GM10266 (cell line): ENCODE data around the gene ISY1.

Source experiments
- DNase-seq: peaks from one replicate; pipeline ENCODE4 v3.0.0; 2012; ENCODE audit errors: extremely low spot score
- TF ChIP-seq, protein P1 (sequence below): IDR thresholded peaks from 2 replicates; pipeline ENCODE4 v1.5.1; 2012; ENCODE audit warnings: mild to moderate bottlenecking, low read depth; ENCODE audit not compliant: control insufficient read depth, insufficient read depth; ENCODE audit errors: missing control alignments

The ISY1 gene

DNA sequence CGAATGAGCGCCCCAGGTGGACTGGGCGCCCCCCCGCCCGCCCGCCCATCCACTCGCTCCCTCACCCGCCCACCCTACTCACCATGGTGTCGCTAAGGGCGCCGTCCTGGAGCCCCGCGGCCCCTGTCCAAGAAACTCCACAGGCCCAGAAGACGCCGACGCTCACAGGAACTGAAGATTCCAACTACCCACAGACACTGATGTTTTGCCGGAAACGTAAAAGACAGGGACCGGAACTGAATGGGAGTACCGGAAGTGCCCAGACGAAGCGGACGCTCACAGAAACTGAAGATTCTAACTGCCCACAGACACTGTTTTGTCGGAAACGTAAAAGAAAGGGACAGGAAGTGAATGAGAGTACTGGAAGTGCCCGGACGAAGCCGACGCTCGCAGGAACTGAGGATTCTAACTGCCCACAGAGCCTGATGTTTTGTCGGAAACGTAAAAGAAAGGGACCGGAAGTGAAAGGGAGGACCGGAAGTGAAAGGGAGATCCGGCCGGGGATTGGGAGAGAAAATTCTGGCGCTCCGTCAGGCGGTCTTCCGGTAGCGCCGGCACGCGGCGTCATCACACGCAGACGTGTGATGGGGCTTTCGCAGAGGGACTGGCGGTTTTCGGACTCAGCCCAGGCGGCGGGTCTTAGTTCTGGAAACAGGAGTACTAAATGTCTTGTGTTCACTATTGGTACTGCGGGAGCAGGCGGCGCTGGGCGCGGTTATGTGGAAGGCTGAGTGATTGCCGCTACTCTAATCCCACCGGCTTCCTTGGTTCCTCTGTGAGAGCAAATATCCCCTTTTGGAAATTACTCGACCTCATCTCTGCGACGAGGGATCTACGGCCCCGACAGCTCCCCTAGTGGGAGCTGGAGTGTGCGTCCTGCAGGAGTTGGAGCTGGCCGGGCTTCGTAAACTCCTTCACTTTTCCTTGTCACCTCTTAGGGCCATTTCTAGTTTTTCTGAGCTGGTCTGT, at the start of gene ISY1:
TSS of gene ISY1 (minus strand) at position 173 of the 969 bp plus-strand sequence. CDS start at position 85, 88 bp downstream.
- peak; percentile 88 for DNase-seq
- TF ChIP-seq, protein P1, sequence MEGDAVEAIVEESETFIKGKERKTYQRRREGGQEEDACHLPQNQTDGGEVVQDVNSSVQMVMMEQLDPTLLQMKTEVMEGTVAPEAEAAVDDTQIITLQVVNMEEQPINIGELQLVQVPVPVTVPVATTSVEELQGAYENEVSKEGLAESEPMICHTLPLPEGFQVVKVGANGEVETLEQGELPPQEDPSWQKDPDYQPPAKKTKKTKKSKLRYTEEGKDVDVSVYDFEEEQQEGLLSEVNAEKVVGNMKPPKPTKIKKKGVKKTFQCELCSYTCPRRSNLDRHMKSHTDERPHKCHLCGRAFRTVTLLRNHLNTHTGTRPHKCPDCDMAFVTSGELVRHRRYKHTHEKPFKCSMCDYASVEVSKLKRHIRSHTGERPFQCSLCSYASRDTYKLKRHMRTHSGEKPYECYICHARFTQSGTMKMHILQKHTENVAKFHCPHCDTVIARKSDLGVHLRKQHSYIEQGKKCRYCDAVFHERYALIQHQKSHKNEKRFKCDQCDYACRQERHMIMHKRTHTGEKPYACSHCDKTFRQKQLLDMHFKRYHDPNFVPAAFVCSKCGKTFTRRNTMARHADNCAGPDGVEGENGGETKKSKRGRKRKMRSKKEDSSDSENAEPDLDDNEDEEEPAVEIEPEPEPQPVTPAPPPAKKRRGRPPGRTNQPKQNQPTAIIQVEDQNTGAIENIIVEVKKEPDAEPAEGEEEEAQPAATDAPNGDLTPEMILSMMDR, result peak; percentile 73

DNA sequence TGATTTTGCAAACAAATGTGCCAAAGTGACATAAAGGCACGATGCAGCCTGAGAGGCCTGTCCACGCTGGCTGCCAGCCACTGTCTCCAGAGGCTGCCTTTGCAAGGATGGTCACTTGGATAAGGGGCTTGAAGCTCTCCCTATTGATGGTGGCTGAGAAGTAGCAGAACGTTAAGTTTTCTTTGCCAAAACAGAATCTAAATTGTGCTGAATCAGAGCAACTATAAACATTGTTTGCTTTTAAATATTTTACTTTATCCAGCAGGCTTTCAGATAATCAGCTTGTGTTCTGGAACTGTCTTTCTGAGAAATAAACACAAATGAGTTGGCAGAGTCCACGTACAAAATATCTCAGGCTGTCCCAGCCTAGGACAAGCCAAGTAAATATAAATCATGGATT, 46.6 kb upstream of the ISY1 start:
- TF ChIP-seq, protein P1, result no peak
- no peak for DNase-seq

DNA sequence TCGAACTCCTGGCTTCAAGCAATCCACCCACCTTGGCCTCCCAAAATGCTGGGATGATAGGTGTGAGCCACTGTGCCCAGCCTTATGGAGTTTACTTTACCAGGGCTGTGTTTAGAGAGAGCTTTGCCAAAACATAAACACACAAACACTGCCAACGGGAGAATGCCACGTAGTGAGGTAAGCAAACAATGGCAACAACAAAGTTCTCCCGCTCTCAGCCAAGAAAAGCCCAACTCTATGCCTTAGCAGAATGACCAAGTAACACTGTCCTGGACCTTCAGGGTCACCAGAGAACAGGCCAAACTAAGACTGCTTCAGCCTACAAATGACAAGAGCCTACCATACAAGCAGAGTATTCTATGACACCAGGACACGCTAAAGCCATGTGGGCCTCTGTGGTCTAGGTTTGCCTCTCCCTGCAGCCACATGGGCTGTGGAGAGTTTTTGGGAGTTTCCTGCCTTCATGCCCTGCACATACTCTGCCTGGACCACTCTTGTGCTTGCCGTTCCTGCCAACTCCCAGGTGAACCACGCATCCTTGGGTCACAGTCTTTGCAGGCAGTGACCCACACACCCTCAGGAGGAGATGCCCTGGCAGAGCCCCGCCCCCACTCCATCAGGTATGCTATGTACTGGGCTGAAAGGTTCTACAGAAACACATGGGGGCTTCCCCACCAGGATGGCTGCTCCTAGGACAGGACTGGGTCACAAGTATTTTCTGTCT, 44.4 kb upstream of the ISY1 start:
- TF ChIP-seq, protein P1, result no peak
- no peak for DNase-seq

- DNase-seq, result no peak
- TF ChIP-seq, protein P1, result no peak
Observed at GRCh38 chr3:129204473-129204872, 43.6 kb upstream of the ISY1 start.

GRCh38 chr3:129199366-129199765, 38.5 kb upstream of the ISY1 start:
- TF ChIP-seq, protein P1, result no peak
- no peak for DNase-seq

GRCh38 chr3:129197321-129197720, 36.5 kb upstream of the ISY1 start:
- TF ChIP-seq, protein P1, result no peak
- no peak for DNase-seq
